SK-N-SH (cell line): Measurements from ENCODE around the gene PSMA3. TPM values are rescaled to one million over a fixed set of nuclear protein-coding genes. Genes with fewer than 3 reads are reported as not detected.

Source experiments
- CTCF ChIA-PET: fragments of 300-600, 350-600 bp; formaldehyde crosslinking; extraction: SDS; loops from one replicate; lab custom pipeline; 2021; lab: Yijun Ruan, JAX
- POLR2A ChIA-PET: fragments of 350-600 bp; sonication (Branson Sonifier 250); formaldehyde crosslinking; extraction: SDS; loops from one replicate; lab custom pipeline; 2020; ENCODE audit warnings: antibody characterized with exemption, inconsistent platforms; lab: Yijun Ruan, JAX
- DNase-seq: peaks from one replicate; pipeline ENCODE4 v3.0.0; 2012
- H2AFZ ChIP-seq: fragments of 200-600 bp; sonication (generic); 2 replicates; pipeline ENCODE4 v1.8.1; 2016; ENCODE audit warnings: antibody characterized with exemption, mild to moderate bottlenecking, low read depth
- H3F3A ChIP-seq: fragments of 200-600 bp; sonication (generic); replicated peaks from 2 replicates; pipeline ENCODE3; 2016; ENCODE audit warnings: antibody characterized with exemption, mild to moderate bottlenecking; ENCODE audit not compliant: insufficient read depth
- H3K27ac ChIP-seq, 2 experiments: fragments of 200-500 bp in 1 of 2; fragments of 200-600 bp in 1 of 2; sonication (Bioruptor generic) in 1 of 2; sonication (generic), shearing (Covaris generic) in 1 of 2; 2 replicates each; pipeline versions ENCODE4 v1.5.1 to v1.6.1; 2014 to 2016; ENCODE audit warnings: low read depth in 2 of 2, inconsistent platforms in 1 of 2, low read length in 1 of 2, mild to moderate bottlenecking in 1 of 2, mixed read lengths in 1 of 2
- H3K27me3 ChIP-seq: fragments of 200-600 bp; sonication (generic), shearing (Covaris generic); 2 replicates; pipeline ENCODE4 v1.6.1; 2016; ENCODE audit warnings: mixed run types; ENCODE audit not compliant: insufficient read depth
- H3K36me3 ChIP-seq, 2 experiments: fragments of 200-500 bp in 1 of 2; fragments of 200-600 bp in 1 of 2; sonication (Bioruptor generic) in 1 of 2; sonication (generic) in 1 of 2; replicated peaks in 1 of 2; 2 replicates each; pipeline versions ENCODE3 to v1.5.1; 2014 to 2016; ENCODE audit warnings: low read length in 1 of 2, mild to moderate bottlenecking in 1 of 2; ENCODE audit not compliant: insufficient read depth in 2 of 2, control insufficient read depth in 1 of 2
- H3K4me1 ChIP-seq, 2 experiments: fragments of 200-500 bp in 1 of 2; fragments of 200-600 bp in 1 of 2; sonication (Bioruptor generic) in 1 of 2; sonication (generic), shearing (Covaris generic) in 1 of 2; 2 replicates each; pipeline versions ENCODE4 v1.5.1 to v1.6.1; 2014 to 2016; ENCODE audit warnings: low read depth in 1 of 2, low read length in 1 of 2, mixed run types in 1 of 2; ENCODE audit not compliant: insufficient read depth in 2 of 2, control insufficient read depth in 1 of 2
- H3K4me2 ChIP-seq: fragments of 200-600 bp; sonication (generic), shearing (Covaris generic); 2 replicates; pipeline ENCODE4 v1.6.1; 2017; ENCODE audit warnings: mixed run types
- H3K4me3 ChIP-seq, 2 experiments: fragments of 200-500 bp in 1 of 2; fragments of 200-600 bp in 1 of 2; sonication (Bioruptor generic) in 1 of 2; sonication (generic), shearing (Covaris generic) in 1 of 2; 2 replicates each; pipeline versions ENCODE4 v1.5.1 to v1.8.1; 2014 to 2016; ENCODE audit warnings: low read depth in 2 of 2, inconsistent platforms in 1 of 2, low read length in 1 of 2, mild to moderate bottlenecking in 1 of 2, mixed read lengths in 1 of 2, moderate library complexity in 1 of 2
- H3K79me2 ChIP-seq: fragments of 200-600 bp; sonication (generic); 2 replicates; pipeline ENCODE4 v1.8.1; 2017; ENCODE audit warnings: mild to moderate bottlenecking; ENCODE audit not compliant: insufficient read depth
- H3K9ac ChIP-seq: fragments of 200-600 bp; sonication (generic); 2 replicates; pipeline ENCODE4 v1.6.1; 2017; ENCODE audit warnings: mixed run types
- H3K9me2 ChIP-seq: fragments of 200-600 bp; sonication (generic); 2 replicates; pipeline ENCODE4 v1.6.1; 2017; ENCODE audit warnings: mixed run types
- H3K9me3 ChIP-seq: fragments of 200-600 bp; sonication (generic); 2 replicates; pipeline ENCODE4 v1.6.1; 2017; ENCODE audit warnings: mixed run types, mild to moderate bottlenecking, moderate library complexity
- H4K20me1 ChIP-seq: fragments of 200-600 bp; sonication (generic); 2 replicates; pipeline ENCODE4 v1.6.1; 2017; ENCODE audit warnings: mild to moderate bottlenecking, mixed run types; ENCODE audit not compliant: insufficient read depth
- EP300 ChIP-seq, 2 experiments: IDR thresholded peaks; 2 replicates each; pipeline versions ENCODE4 v1.4.0 to v1.6.1; 2012; ENCODE audit warnings: borderline replicate concordance in 1 of 2, low read depth in 1 of 2, low read length in 1 of 2
- EZH2phosphoT487 ChIP-seq: fragments of 200-600 bp; sonication (generic); IDR thresholded peaks from 2 replicates; pipeline ENCODE4 v1.6.1; 2017; ENCODE audit warnings: low read depth, mixed run types, mild to moderate bottlenecking, antibody characterized with exemption, moderate library complexity, borderline replicate concordance
- FOXM1 ChIP-seq: IDR thresholded peaks from 2 replicates; pipeline ENCODE4 v1.4.0; 2012; ENCODE audit warnings: low read depth, mild to moderate bottlenecking
- GABPA ChIP-seq: IDR thresholded peaks from 2 replicates; pipeline ENCODE4 v1.4.0; 2012; ENCODE audit warnings: low read depth, mild to moderate bottlenecking
- GATA2 ChIP-seq: sonication (generic); formaldehyde crosslinking; IDR thresholded peaks from 2 replicates; pipeline ENCODE4 v1.5.0; 2020; ENCODE audit warnings: mild to moderate bottlenecking, missing genetic modification reagents
- JUND ChIP-seq: IDR thresholded peaks from 2 replicates; pipeline ENCODE4 v1.4.0; 2012
- MXI1 ChIP-seq: IDR thresholded peaks from 2 replicates; pipeline ENCODE4 v1.6.1; 2012; ENCODE audit warnings: mild to moderate bottlenecking, low read depth, low read length, improper control_type of control experiment
- NFIC ChIP-seq: IDR thresholded peaks from 2 replicates; pipeline ENCODE4 v1.4.0; 2012; ENCODE audit warnings: borderline replicate concordance
- NRF1 ChIP-seq: IDR thresholded peaks from 2 replicates; pipeline ENCODE4 v1.6.1; 2012; ENCODE audit warnings: low read depth, mild to moderate bottlenecking, low read length
- RCOR1 ChIP-seq: fragments of 150-350 bp; IDR thresholded peaks from 2 replicates; pipeline ENCODE4 v1.6.1; 2017; ENCODE audit warnings: antibody characterized with exemption, low read length
- SIN3A ChIP-seq: IDR thresholded peaks from 2 replicates; pipeline ENCODE4 v1.6.1; 2012; ENCODE audit warnings: low read depth, mild to moderate bottlenecking, low read length, moderate library complexity, borderline replicate concordance
- TAF1 ChIP-seq: IDR thresholded peaks from 2 replicates; pipeline ENCODE4 v1.6.1; 2012; ENCODE audit warnings: low read depth, mild to moderate bottlenecking, low read length, moderate library complexity, borderline replicate concordance
- TCF12 ChIP-seq: IDR thresholded peaks from 2 replicates; pipeline ENCODE4 v1.4.0; 2012
- WGBS: methylation state at CpG from one replicate; pipeline ENCODE4 v1.1.6; 2017; ENCODE audit warnings: low lambda C conversion rate; 5-methylcytosine and 5-hydroxymethylcytosine counted together
- polyA plus RNA-seq, 3 experiments: library from polyadenylated mRNA; depleted of rRNA; stranded (reverse); fragments of >200 nt; gene quantifications; 2 replicates each; pipeline ENCODE4 v1.2.3, GENCODE V29; 2012
- TF ChIP-seq, protein P1 (sequence below): IDR thresholded peaks from 2 replicates; pipeline ENCODE4; 2012
- TF ChIP-seq, protein P2 (sequence below): IDR thresholded peaks from 2 replicates; pipeline ENCODE4 v1.4.0; 2012; ENCODE audit warnings: low read depth
- TF ChIP-seq, protein P3 (sequence below): IDR thresholded peaks from 2 replicates; pipeline ENCODE4 v1.4.0; 2012; ENCODE audit warnings: low read depth, borderline replicate concordance
- TF ChIP-seq, protein P4 (sequence below): IDR thresholded peaks from 2 replicates; pipeline ENCODE4 v1.4.0; 2012; ENCODE audit warnings: low read depth, borderline replicate concordance
- TF ChIP-seq, protein P5 (sequence below): fragments of 150-350 bp; IDR thresholded peaks from 2 replicates; pipeline ENCODE4 v1.6.1; 2017; ENCODE audit warnings: antibody characterized with exemption, low read length, low read depth, borderline replicate concordance

PSMA3 gene
- polyA plus RNA-seq, 1 of the 3 experiments (the other 2 are of a cell fraction), result 203 TPM

DNA sequence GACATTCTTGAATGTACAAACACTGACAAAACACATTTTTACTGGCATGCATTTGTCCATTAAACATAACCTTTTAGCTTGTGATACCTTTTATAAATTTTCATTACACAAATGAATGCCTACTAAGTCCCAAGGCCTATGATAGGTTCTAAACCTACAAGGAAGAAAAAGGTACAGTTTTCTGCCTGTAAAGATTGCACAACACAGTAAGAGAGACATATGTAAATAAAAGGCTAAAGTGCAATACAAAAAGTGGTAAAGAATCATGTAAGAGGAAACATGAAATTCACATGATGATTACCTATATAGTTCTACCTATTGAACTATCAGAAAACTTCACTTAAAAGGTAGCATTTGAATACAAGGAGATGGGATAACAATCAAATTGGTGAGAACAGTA, 39.1 kb downstream of the PSMA3 start:
- POLR2A ChIA-PET, result no interaction called here
- peak overlapping the region; percentile 1 to 11; a peak in 1 of 4 replicates for H3K27ac ChIP-seq
- H3K9me3 ChIP-seq, result no peaks in the 10 kb centered on the region
- TF ChIP-seq, protein P1, sequence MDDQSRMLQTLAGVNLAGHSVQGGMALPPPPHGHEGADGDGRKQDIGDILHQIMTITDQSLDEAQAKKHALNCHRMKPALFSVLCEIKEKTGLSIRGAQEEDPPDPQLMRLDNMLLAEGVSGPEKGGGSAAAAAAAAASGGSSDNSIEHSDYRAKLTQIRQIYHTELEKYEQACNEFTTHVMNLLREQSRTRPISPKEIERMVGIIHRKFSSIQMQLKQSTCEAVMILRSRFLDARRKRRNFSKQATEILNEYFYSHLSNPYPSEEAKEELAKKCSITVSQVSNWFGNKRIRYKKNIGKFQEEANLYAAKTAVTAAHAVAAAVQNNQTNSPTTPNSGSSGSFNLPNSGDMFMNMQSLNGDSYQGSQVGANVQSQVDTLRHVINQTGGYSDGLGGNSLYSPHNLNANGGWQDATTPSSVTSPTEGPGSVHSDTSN, result no peak
- TF ChIP-seq FOXM1, result no peak
- TF ChIP-seq, protein P2, sequence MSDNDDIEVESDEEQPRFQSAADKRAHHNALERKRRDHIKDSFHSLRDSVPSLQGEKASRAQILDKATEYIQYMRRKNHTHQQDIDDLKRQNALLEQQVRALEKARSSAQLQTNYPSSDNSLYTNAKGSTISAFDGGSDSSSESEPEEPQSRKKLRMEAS, result no peak
- no peak for TF ChIP-seq RCOR1
- TF ChIP-seq, protein P3, sequence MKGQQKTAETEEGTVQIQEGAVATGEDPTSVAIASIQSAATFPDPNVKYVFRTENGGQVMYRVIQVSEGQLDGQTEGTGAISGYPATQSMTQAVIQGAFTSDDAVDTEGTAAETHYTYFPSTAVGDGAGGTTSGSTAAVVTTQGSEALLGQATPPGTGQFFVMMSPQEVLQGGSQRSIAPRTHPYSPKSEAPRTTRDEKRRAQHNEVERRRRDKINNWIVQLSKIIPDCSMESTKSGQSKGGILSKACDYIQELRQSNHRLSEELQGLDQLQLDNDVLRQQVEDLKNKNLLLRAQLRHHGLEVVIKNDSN, result no peak
- TF ChIP-seq, protein P4, sequence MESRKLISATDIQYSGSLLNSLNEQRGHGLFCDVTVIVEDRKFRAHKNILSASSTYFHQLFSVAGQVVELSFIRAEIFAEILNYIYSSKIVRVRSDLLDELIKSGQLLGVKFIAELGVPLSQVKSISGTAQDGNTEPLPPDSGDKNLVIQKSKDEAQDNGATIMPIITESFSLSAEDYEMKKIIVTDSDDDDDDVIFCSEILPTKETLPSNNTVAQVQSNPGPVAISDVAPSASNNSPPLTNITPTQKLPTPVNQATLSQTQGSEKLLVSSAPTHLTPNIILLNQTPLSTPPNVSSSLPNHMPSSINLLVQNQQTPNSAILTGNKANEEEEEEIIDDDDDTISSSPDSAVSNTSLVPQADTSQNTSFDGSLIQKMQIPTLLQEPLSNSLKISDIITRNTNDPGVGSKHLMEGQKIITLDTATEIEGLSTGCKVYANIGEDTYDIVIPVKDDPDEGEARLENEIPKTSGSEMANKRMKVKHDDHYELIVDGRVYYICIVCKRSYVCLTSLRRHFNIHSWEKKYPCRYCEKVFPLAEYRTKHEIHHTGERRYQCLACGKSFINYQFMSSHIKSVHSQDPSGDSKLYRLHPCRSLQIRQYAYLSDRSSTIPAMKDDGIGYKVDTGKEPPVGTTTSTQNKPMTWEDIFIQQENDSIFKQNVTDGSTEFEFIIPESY, result no peak
- TF ChIP-seq EP300 (IDR thresholded peaks at IDR 0.05; ENCODE audit: borderline replicate concordance in 1 of 2, low read depth in 1 of 2, low read length in 1 of 2), result no peak
- TF ChIP-seq, protein P5, sequence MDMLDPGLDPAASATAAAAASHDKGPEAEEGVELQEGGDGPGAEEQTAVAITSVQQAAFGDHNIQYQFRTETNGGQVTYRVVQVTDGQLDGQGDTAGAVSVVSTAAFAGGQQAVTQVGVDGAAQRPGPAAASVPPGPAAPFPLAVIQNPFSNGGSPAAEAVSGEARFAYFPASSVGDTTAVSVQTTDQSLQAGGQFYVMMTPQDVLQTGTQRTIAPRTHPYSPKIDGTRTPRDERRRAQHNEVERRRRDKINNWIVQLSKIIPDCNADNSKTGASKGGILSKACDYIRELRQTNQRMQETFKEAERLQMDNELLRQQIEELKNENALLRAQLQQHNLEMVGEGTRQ, result no peak
- TF ChIP-seq, all 33 proteins: peak for 0
- CTCF ChIA-PET, result interaction anchor here (1.2 to 1.6 kb wide), 2 partner anchors 20 to 38 kb away, joined by 3 read pairs; no protein-coding TSS in a partner anchor
- peaks cover 92% of the 10 kb centered on the region for H3K79me2 ChIP-seq
- no peak overlapping the region for H3K4me3 ChIP-seq
- H3K4me2 ChIP-seq, result no peak overlapping the region
- H3K9ac ChIP-seq, result no peak overlapping the region
- H3K9me2 ChIP-seq, result no peaks in the 10 kb centered on the region
- peaks cover 11 to 16% of the 10 kb centered on the region in 2 experiments; a peak in 3 of 4 replicates for H3K4me1 ChIP-seq
- no peak for DNase-seq
- H3K27me3 ChIP-seq, result no peaks in the 10 kb centered on the region
- peaks cover 59 to 79% of the 10 kb centered on the region in 2 experiments for H3K36me3 ChIP-seq
- H3F3A ChIP-seq, result peaks cover 30% of the 10 kb centered on the region
- peaks cover 21% of the 10 kb centered on the region for H4K20me1 ChIP-seq
- no peak overlapping the region for H2AFZ ChIP-seq

DNA sequence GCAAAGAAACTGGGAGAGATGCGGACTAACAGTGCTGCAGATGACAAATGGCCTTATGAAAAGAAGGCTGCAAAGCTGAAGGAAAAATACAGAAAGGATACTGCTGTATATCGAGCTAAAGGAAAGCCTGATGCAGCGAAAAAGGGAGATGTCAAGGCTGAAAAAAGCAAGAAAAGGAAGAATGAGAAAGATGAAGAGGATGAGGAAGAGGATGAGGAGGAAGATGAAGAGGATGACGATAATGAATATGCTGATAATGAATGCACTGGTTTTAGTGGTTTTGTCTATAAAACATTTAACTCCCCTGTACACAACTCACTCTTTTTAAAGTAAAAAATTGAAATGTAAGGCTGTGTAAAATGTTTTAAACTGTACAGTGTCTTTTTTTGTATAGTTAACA, 40.5 kb downstream of the PSMA3 start:
- Histone ChIP-seq H3K4me2 (no peak overlapping the region), H3F3A (peaks cover 30% of the 10 kb centered on the region), H4K20me1 (peaks cover 24% of the 10 kb centered on the region), H3K27ac (no peak overlapping the region), H2AFZ (no peak overlapping the region), H3K4me1 (peaks cover 16% of the 10 kb centered on the region in 2 experiments; a peak in 3 of 4 replicates), H3K36me3 (peaks cover 61 to 82% of the 10 kb centered on the region in 2 experiments), H3K4me3 (no peak overlapping the region), H3K9me2 (no peaks in the 10 kb centered on the region), H3K27me3 (no peaks in the 10 kb centered on the region), H3K79me2 (peaks cover 92% of the 10 kb centered on the region), H3K9me3 (no peaks in the 10 kb centered on the region), H3K9ac (no peak overlapping the region)
- ChIA-PET POLR2A (no interaction called here), CTCF (interaction anchor here (1.1 kb wide), 1 partner anchor 78 kb away, joined by 4 read pairs; no protein-coding TSS in a partner anchor)
- WGBS, result 95% methylated on average over 4 of the region's 4 CpGs
- TF ChIP-seq RCOR1 (no peak), EZH2phosphoT487 (no peak), SIN3A (no peak), NFIC (no peak), TCF12 (no peak), TAF1 (no peak), NRF1 (no peak), JUND (no peak), FOXM1 (no peak), GATA2 (no peak), MXI1 (no peak), GABPA (no peak)
- TF ChIP-seq, protein P3, result no peak
- TF ChIP-seq, protein P5, result no peak
- DNase-seq, result no peak
